Renal cortex interstitium (tissue), 11 donors: ENCODE data around the gene ZBTB9. TPM values are rescaled to one million over a fixed set of nuclear protein-coding genes. Genes with fewer than 3 reads are reported as not detected.
"Not testable (repeated sequence)": the region's sequence is repeated elsewhere in the genome, so short reads cannot be mapped to it uniquely, and the experiment has no call there.

ENCODE experiments used
- DNase-seq, 11 donors: peaks; one replicate each; pipeline ENCODE4 v3.0.0-alpha.2; 2013; ENCODE audit warnings: low read depth in 9 of 11, low spot score in 4 of 11; ENCODE audit errors: extremely low read depth in 1 of 11
- polyA plus RNA-seq, 3 donors: library from polyadenylated mRNA; unstranded; fragments of 120-200 nt; gene quantifications; one replicate each; pipeline ENCODE4 v1.2.1, GENCODE V29; 2013; ENCODE audit not compliant: insufficient read length in 3 of 3

The ZBTB9 gene
- polyA plus RNA-seq, 3 donors: 13.4 to 17.7 (median 15.5) TPM

DNA sequence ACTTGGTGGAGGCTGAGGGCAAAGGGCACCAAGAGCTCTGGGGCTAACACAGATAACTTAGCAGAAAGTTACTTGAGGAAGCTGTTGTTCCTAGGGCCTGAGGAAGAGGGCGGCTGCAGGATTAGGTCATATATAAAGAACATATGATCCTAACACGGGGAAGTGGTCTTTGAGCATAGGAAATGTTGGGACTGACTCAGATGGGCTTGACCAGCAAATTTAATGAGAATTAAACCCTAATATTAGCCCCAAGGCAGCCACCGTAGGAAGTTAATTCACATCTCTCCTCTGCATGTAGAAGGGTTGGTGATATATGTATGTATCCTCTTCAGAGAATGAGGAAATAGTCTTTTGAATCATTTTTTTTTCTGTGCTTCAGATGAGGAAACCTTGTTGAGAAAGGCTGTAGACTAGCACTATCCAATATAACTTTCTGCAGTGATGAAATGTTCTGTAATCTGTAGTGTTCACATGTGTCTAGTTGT lies 9.2 kb upstream of the ZBTB9 start:
- DNase-seq: no peak

DNA sequence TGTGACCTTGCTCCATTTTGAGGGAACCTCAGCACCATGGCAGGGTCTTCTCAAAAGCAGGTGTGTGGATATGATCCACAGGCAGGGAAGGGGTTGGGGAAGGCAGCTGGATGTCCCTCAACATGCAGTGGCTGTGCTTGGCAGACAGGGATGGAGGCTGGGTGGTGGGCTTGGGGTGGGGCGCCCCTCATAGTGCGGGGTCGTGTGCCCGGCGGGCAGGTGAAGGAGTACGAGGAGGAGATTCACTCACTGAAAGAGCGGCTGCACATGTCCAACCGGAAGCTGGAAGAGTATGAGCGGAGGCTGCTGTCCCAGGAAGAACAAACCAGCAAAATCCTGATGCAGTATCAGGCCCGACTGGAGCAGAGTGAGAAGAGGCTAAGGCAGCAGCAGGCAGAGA lies 8.0 kb upstream of the ZBTB9 start:
- DNase-seq: no peak

GRCh38 chr6:33450434-33450833 lies 3.9 kb upstream of the ZBTB9 start:
- DNase-seq: no peak

DNA sequence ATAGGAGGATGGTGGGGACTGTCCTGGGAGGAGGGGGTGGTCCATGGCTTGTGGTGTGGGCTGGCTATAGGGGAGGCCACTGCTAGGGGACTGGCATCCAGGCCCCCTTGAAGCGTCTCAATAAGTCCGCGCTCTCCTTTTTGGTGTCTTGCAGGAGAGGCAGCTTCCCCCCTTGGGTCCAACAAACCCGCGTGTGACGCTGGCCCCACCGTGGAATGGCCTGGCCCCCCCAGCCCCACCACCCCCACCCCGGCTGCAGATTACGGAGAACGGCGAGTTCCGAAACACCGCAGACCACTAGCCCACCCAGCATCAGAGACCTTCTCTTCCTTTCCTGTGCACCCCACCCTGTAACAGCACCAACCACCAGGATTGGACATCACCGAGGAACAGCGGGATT lies 2.8 kb upstream of the ZBTB9 start:
- DNase-seq: no peak

DNA sequence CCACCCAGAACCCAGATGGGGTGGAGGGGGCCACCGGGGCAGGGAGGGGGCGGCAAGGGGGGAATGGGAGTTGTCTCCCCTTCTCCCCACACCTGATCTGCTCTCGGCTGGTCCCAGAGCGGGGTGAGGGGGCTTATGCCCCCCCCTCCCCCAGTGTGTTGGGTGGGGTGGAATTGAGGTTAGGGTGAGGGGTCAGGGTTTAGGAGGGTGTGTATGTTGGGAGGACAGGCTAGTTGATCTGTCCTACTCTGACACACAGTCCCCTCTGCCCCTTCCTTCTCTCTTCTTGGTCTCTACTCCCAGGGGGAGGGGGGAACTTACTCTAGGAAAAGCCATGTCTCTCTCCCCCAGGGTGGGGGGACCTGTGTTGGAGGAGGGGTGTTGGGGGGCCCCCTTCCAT lies 1.9 kb upstream of the ZBTB9 start:
- no peak for DNase-seq

- no peak for DNase-seq
These were observed 875 bp upstream of the ZBTB9 start for GRCh38 chr6:33453393-33454008.

DNA sequence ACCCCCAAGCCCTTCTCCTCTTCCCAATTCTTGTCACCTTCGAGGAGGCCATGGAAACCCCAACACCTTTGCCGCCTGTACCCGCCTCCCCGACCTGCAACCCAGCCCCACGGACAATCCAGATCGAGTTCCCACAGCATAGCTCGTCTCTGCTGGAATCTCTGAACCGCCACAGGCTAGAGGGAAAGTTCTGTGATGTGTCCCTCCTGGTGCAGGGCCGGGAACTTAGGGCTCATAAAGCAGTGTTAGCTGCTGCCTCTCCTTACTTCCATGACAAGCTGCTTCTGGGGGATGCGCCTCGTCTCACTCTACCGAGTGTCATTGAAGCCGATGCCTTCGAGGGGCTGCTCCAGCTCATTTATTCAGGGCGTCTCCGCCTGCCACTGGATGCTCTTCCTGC lies 675 bp downstream of the ZBTB9 start:
- no peak for DNase-seq

GRCh38 chr6:33456156-33456555 lies 1.8 kb downstream of the ZBTB9 start:
- no peak for DNase-seq

GRCh38 chr6:33458676-33459075 lies 4.3 kb downstream of the ZBTB9 start:
- no peak for DNase-seq

DNA sequence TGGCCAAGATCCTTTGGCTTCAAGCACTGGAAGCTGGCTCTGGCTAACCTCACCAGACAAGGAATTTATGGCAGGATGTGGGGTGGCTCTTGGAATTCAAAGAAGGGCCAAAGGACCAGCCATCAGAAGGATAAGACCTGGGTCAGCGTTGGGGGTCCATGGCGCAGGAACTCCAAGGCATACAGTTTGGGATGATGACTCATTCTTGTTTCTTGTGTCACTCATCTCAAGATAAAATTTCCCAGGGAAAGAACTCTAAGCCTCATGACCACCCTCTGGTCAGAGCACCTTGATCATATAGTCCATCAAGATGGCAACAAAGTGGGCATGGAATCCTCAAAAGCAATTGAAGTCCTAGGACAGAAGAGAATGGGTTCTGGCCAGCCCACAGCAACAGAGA lies 4.8 kb downstream of the ZBTB9 start:
- no peak for DNase-seq

GRCh38 chr6:33466075-33466735 lies 11.8 kb downstream of the ZBTB9 start:
- no peak for DNase-seq

- no peak for DNase-seq
These were observed 12.7 kb downstream of the ZBTB9 start for GRCh38 chr6:33467091-33467490.

GRCh38 chr6:33469661-33470060 lies 15.3 kb downstream of the ZBTB9 start:
- DNase-seq: no peak

- no peak for DNase-seq
These were observed 23.5 kb downstream of the ZBTB9 start for GRCh38 chr6:33477864-33478263.

DNA sequence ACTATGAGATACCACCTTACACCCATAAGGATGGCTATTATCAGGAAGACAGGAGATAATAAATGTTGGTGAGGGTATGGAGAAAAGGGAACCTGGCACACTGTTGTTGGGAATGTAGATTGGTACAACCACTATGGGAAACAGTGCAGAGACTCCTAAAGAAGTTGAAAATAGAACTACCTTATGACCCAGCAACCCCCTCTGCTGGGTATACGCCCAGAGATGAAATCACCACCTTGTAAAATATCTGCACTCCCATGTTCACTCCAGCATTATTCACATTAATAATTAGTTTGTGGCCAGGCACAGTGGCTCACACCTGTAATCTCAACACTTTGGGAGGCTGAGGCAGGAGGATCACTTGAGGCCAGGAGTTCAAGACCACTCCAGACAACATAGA lies 26.8 kb downstream of the ZBTB9 start:
- DNase-seq: no peak

GRCh38 chr6:33482620-33483019 lies 28.2 kb downstream of the ZBTB9 start:
- not testable (repeated sequence) for DNase-seq

- DNase-seq: no peak
These were observed 29.3 kb downstream of the ZBTB9 start for GRCh38 chr6:33483678-33484077.

DNA sequence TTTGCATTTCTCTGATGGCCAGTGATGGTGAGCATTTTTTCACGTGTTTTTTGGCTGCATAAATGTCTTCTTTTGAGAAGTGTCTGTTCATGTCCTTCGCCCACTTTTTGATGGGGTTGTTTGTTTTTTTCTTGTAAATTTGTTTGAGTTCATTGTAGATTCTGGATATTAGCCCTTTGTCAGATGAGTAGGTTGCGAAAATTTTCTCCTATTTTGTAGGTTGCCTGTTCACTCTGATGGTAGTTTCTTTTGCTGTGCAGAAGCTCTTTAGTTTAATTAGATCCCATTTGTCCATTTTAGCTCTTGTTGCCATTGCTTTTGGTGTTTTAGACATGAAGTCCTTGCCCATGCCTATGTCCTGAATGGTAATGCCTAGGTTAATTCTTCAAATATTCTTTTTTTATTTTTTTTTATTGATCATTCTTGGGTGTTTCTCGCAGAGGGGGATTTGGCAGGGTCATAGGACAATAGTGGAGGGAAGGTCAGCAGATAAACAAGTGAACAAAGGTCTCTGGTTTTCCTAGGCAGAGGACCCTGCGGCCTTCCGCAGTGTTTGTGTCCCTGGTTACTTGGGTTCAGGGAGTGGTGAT lies 30.4 kb downstream of the ZBTB9 start:
- not testable (repeated sequence) for DNase-seq

DNA sequence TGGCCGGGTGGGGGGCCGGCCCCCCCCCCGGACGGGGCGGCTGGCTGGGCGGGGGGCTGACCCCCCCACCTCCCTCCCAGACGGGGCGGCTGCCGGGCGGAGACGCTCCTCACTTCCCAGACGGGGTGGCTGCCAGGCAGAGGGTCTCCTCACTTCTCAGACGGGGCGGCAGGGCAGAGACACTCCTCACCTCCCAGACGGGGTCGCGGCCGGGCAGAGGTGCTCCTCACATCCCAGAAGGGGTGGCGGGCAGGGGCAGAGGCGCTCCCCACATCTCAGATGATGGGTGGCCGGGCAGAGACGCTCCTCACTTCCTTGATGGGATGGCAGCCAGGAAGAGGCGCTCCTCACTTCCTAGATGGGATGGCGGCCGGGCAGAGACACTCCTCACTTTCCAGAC lies 31.3 kb downstream of the ZBTB9 start:
- not testable (repeated sequence) for DNase-seq

- no peak for DNase-seq
These were observed 34.0 kb downstream of the ZBTB9 start for GRCh38 chr6:33488339-33488738.

GRCh38 chr6:33490198-33490597 lies 35.8 kb downstream of the ZBTB9 start:
- DNase-seq: no peak
